ENCODE data around the gene TBC1D14. TPM values are rescaled to one million over a fixed set of nuclear protein-coding genes. Genes with fewer than 3 reads are reported as not detected.

Gene TBC1D14
- total RNA-seq, 1 donor, result 39.4 TPM

DNA sequence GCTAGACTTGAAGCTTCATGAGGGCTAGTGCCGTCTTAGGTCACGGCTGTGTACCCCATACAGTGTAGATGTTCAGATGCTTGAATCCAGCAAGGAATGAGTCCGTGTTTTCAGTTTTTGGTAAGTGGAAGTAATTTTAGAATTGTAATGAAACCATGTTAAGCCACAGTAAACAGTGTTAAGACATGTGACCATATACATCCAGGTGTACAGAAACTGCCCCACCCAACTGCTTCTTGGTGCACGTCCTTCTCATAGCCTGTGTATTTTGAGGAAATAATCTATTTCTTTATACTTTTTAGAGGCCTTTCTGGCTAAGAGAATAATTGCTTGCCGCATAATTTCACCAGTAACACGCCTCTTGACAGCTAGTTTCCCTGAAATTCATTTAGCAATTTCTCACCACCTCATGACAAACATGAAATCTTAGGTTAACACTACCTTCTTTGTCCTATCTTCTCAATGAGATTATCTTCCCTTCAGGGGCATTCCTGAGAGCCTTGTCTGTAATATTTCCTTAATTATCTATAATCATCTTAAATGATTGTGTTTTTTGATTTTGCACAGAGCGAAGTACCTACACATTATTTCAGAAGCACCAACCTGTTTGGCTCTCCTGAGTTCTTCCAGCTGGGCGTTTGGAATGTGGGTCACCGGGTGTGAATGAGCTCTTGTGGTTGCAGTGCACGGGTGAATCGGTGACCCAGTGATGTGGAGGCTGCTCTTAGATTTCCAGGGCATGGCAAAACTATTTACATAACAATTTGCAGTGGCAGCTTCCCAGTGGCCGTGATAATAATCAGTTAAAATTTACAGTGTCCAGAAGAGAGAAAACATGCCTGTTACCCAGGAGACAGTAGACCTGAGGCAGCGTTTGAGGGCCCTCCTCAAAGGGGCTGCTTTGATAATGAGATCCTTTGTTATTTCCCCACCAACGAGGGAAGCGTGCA is 83.4 kb downstream of the TBC1D14 start:
- no peak overlapping the region for H3K4me3 ChIP-seq (ENCODE audit: insufficient read depth, low read length)
- H3K4me2 ChIP-seq (ENCODE audit: insufficient read depth, low read length), result no peak overlapping the region
- H3K79me2 ChIP-seq (ENCODE audit: insufficient read depth, low read length), result peaks cover 52% of the 10 kb centered on the region
- H3K9me3 ChIP-seq (ENCODE audit: low read depth, low read length), result no peaks in the 10 kb centered on the region
- TF ChIP-seq, protein P1, sequence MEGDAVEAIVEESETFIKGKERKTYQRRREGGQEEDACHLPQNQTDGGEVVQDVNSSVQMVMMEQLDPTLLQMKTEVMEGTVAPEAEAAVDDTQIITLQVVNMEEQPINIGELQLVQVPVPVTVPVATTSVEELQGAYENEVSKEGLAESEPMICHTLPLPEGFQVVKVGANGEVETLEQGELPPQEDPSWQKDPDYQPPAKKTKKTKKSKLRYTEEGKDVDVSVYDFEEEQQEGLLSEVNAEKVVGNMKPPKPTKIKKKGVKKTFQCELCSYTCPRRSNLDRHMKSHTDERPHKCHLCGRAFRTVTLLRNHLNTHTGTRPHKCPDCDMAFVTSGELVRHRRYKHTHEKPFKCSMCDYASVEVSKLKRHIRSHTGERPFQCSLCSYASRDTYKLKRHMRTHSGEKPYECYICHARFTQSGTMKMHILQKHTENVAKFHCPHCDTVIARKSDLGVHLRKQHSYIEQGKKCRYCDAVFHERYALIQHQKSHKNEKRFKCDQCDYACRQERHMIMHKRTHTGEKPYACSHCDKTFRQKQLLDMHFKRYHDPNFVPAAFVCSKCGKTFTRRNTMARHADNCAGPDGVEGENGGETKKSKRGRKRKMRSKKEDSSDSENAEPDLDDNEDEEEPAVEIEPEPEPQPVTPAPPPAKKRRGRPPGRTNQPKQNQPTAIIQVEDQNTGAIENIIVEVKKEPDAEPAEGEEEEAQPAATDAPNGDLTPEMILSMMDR (IDR thresholded peaks at IDR 0.05; ENCODE audit: extremely low read depth, low read depth, low read length), result no peak
- H3K4me1 ChIP-seq (ENCODE audit: insufficient read depth, low read length), result peaks cover 26% of the 10 kb centered on the region
- H3K27ac ChIP-seq (ENCODE audit: low read depth, low read length), result no peak overlapping the region
- H3K27me3 ChIP-seq (ENCODE audit: insufficient read depth, low read length), result no peaks in the 10 kb centered on the region
- H2AFZ ChIP-seq (ENCODE audit: low read length), result no peak overlapping the region
- DNase-seq (ENCODE audit: insufficient read length, low spot score, missing footprints), result peak; percentile 57
- peaks cover 41% of the 10 kb centered on the region for H4K20me1 ChIP-seq (ENCODE audit: insufficient read depth, low read length)
- peaks cover 27% of the 10 kb centered on the region for H3K36me3 ChIP-seq (ENCODE audit: insufficient read depth, low read length)

DNA sequence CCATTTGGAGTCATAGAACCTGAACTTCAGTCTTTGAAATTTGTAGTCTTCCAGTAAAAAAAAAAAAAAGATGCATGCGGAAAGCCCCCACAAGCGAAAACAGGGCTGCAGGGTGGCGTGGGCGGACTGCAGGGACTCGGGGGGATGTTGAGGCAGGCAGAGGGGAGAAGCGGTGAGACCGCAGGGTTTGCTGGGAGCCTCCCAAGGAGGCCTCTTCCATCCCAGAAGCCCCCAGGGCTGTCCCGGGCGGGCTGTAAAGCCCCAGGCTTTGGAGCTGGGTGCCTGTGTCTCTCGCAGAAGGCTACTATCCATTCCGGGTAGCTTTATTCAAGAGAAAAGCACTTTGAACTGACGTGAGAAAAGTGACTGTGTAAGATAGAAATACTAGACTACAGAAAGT is 86.9 kb downstream of the TBC1D14 start:
- no peak overlapping the region for H3K4me2 ChIP-seq (ENCODE audit: insufficient read depth, low read length)
- H2AFZ ChIP-seq (ENCODE audit: low read length), result no peak overlapping the region
- peaks cover 14% of the 10 kb centered on the region for H3K4me1 ChIP-seq (ENCODE audit: insufficient read depth, low read length)
- no peak overlapping the region for H3K27ac ChIP-seq (ENCODE audit: low read depth, low read length)
- DNase-seq (ENCODE audit: insufficient read length, low spot score, missing footprints), result no peak
- peaks cover 54% of the 10 kb centered on the region for H3K36me3 ChIP-seq (ENCODE audit: insufficient read depth, low read length)
- TF ChIP-seq, protein P1 (IDR thresholded peaks at IDR 0.05; ENCODE audit: extremely low read depth, low read depth, low read length), result no peak
- H4K20me1 ChIP-seq (ENCODE audit: insufficient read depth, low read length), result peaks cover 22% of the 10 kb centered on the region
- H3K9me3 ChIP-seq (ENCODE audit: low read depth, low read length), result no peaks in the 10 kb centered on the region
- H3K27me3 ChIP-seq (ENCODE audit: insufficient read depth, low read length), result no peaks in the 10 kb centered on the region
- H3K4me3 ChIP-seq (ENCODE audit: insufficient read depth, low read length), result no peak overlapping the region
- H3K79me2 ChIP-seq (ENCODE audit: insufficient read depth, low read length), result peaks cover 18% of the 10 kb centered on the region

DNA sequence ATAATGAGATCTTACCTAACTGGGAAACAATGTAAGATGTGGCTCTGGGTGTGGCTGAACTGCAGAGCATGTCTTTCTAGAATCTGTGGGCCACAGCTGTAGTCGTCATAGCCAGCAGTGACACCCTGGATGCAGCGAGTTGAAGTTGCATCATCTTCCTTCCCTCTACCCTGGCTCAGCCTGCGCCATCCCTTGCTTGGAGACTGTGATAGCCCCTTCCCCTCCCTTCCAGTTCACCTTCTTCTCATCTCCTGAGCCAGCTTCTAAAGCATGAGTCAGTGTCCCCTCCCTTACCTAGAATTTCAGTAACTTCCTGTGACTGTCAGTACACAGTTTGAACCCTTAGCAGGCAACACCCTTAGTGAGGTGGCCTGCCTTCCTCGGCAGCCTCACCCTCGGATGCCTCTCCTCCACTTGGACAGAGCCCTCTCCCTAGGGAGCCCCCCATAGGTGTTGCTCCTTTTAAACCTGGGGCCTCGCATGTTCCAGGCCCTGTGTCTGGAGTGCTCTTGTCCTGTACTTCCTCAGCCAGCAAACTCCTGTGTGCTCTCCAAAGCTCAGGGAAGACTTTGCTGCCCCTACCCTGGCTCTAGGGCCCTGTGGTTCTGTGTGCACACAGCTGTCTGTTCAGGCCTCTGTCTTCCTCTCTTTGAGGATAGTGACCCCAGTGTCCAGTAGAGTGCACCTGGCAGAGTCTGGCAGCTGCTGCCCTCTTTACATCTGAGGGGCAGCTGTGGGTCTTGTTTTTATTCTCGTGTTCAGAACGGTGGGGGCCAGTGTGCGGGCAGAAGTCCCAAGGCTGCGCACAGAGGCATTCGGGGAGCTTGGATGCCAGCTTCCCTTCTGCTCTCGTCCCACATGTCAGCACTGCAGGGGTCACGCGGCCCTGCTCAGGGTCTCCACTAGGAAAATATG is 89.8 kb downstream of the TBC1D14 start:
- H4K20me1 ChIP-seq (ENCODE audit: insufficient read depth, low read length), result peaks cover 7% of the 10 kb centered on the region
- DNase-seq (ENCODE audit: insufficient read length, low spot score, missing footprints), result peak; percentile 52

More for the DNA sequence above, 89.8 kb downstream of the TBC1D14 start:
- Histone ChIP-seq H3K36me3 (ENCODE audit: insufficient read depth, low read length) (peaks cover 55% of the 10 kb centered on the region), H3K4me2 (ENCODE audit: insufficient read depth, low read length) (no peak overlapping the region), H2AFZ (ENCODE audit: low read length) (no peak overlapping the region), H3K4me3 (ENCODE audit: insufficient read depth, low read length) (no peak overlapping the region), H3K79me2 (ENCODE audit: insufficient read depth, low read length) (no peaks in the 10 kb centered on the region), H3K4me1 (ENCODE audit: insufficient read depth, low read length) (no peaks in the 10 kb centered on the region), H3K27ac (ENCODE audit: low read depth, low read length) (no peak overlapping the region), H3K9me3 (ENCODE audit: low read depth, low read length) (no peaks in the 10 kb centered on the region), H3K27me3 (ENCODE audit: insufficient read depth, low read length) (no peaks in the 10 kb centered on the region)
- TF ChIP-seq, protein P1 (IDR thresholded peaks at IDR 0.05; ENCODE audit: extremely low read depth, low read depth, low read length), result no peak

Measured in osteoblast (primary cell).